GM12872 (cell line): ENCODE results near the gene SERP2.

Experiments used
- TF ChIP-seq, protein P1 (sequence below): IDR thresholded peaks from 3 replicates; pipeline ENCODE4 v1.5.1; 2011; ENCODE audit warnings: low read depth, mild to moderate bottlenecking, low read length, moderate library complexity; ENCODE audit not compliant: insufficient read depth

The SERP2 gene

DNA sequence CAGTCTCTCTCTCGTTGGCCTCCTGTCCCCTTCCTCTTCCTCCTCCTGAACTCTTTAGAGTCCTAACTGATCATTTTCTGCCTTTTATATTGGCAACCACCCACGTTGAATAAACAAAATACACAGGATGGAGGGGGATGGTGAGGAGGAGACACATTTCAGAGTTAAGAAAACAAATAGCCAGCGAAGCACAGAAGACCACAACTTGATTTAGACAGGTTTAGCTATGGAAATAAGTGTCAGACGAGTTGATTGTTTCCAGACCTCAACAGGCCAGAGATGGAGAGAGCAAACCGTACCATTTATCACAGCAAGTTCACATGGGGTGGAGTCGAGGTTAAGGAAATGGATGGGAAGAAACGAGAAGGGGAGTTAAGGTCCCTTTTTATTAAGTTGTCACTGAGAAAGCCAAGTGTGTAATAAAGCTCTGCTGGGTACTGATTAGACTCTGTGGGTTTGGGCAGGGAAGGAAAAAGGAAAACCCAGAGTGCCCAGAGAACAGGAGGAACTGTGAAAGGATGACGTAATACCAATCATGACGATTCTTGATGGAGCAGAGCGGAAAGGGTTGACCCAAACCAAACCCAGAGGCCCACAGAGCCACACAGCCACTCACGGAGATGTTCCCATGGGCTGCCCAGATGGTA is 11.1 kb upstream of the SERP2 start:
- TF ChIP-seq, protein P1, sequence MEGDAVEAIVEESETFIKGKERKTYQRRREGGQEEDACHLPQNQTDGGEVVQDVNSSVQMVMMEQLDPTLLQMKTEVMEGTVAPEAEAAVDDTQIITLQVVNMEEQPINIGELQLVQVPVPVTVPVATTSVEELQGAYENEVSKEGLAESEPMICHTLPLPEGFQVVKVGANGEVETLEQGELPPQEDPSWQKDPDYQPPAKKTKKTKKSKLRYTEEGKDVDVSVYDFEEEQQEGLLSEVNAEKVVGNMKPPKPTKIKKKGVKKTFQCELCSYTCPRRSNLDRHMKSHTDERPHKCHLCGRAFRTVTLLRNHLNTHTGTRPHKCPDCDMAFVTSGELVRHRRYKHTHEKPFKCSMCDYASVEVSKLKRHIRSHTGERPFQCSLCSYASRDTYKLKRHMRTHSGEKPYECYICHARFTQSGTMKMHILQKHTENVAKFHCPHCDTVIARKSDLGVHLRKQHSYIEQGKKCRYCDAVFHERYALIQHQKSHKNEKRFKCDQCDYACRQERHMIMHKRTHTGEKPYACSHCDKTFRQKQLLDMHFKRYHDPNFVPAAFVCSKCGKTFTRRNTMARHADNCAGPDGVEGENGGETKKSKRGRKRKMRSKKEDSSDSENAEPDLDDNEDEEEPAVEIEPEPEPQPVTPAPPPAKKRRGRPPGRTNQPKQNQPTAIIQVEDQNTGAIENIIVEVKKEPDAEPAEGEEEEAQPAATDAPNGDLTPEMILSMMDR = no peak

DNA sequence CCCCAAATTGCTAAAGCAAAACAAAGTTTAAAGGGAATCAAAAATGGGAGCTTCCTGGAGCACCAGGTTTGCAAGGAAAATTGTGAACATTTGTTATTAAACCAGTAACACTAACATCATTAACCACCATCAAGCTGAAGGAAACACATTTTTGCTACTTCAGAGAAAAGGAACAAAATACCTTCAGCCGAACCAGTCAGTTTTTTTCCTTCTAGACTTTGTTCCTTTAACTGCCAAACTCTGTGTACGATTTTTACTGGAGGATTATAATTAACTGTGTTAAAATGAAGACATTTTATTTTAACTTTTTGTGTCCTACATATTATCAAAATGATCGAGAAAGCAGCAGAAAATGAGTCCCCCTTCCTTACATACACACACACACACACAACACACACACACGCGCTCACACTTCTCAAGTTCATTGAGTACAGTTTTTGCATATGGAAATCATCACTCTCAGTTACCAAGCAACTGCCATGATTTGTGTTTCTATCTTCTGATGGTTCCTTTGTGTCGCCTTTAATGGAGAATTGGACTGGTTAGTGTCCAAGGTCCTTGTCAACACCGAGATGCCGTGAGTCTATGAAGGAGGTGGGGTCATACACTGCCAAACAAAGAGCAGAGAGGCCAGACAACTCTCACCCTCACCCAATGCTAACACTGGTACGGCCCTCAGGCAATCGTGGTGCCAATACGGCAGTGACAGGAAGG is 9.8 kb upstream of the SERP2 start:
- TF ChIP-seq, protein P1 = no peak

DNA sequence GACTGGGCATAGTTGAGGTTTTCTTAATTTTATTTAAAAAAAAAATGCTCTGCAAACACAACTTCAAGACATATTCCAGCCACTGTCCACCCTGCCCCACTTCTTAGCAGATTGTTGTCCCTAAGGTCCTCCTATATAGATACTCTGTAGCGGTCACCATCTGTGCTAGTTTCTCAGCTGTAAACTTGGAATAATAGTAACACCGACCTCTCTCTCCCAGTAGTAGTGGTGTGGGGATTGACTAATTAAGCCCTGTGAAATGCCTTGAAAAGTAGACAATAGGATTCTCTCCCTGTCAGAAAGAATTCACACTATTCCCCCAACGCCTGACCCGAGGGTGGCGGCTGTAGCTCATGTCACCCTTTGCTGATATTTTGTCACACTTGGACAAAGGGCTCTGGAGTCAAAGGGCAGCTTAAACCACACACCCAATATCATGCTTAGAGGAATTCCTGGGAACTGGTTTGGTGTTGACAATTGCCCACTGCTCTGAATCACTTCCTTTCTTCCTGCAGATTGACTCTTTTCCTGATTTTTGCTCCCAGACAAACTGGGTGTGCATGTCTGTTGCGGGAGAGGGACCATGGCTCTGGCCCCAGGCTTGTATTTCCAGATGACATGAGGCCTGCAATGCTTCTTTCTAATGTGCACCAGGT is 9.2 kb upstream of the SERP2 start:
- TF ChIP-seq, protein P1 = no peak

DNA sequence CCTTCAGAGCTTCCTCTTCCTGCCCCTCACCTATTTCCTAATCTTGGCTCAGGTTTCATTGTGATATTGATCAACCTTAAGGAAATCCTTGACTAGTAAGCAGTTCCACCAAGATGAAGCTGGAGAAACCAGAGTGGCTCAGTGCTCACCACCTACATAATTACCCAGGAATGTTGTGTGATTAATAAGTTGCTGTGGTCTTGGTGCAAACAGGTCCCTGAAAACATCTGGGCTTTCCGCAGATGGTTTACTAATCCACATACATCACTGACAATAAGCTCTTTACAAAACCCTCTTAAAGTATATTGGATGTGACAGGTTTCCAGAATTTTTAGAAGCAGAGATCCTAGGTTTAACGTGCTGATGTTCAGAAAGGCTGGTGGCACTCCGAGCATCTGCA is 8.6 kb upstream of the SERP2 start:
- TF ChIP-seq, protein P1 = no peak

DNA sequence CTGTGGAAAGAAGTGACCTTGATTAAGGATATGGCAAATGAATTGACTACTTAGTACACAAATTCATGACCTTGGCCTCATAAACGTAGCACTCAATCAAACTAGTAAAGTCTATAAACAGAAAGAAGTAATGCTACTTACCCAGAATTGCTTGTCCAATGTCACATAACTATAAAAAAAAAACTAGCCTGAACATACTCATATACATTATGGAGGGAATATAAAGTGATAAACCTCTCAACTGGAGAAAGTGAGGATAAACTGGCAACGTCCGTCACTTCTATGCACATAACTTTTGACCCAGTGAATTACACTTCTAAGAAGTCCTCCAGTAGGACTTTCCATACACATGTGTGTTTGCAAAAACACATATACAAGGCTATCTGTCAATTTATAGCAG is 7.7 kb upstream of the SERP2 start:
- TF ChIP-seq, protein P1 = no peak

DNA sequence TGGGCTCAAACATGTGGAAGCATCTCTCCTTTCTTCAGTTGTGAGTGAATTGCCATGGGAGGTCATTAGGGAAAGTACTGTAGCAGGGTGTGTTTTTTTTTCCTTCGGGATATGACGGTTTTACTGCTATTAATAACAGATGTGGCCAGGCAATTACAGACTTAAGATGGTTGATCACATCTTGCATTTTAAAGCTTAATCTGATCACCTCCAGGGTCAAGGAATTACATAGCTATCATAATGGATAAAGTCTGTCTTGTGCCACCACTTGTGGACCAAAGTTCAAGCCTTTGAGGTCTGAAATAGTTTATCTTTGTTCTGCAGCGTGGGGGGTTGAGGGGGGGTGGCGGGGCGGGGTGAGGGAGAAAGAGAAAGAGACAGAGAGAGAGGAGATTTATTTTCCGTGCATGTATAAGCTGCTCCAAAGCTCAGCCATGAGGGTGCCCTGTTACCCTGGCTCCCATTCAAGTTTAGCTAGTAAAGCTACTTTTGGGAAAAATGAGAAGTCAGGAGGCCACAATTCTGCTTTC is 5.5 kb upstream of the SERP2 start:
- TF ChIP-seq, protein P1 = no peak

DNA sequence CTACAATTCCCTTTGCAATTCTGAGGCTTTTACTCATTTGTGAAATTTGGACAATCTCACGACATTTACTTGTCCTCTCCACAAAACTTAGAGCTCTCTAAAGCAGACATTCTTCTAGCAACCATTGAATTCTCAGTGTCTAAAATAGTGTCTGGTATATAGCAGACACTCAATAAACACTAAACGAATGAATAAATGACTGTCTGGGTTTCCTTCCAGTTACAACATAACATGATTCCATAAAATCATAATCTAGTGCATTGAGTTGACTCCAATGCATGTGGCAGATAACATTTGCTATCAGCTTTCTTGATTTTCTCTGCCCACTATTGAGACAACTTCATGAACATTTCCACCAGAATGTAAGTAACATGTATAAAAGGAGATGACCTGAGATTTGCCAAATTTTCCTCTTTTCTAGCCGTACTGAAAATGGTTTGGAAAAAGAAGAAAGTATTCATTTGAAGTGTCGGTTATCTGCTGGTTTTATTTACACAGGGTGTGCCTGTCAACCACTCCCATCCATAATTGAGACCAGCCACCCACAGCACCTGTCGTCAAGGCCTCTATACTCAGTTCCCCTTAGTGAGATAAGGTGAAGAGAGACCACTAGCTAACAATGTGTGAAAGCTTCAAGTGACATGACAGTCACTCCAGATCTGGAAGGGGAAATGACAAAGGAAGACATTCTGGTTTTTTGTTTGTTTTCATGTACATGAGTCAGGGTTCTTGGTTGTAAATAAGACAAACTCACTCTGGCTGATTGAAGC is 4.8 kb upstream of the SERP2 start:
- TF ChIP-seq, protein P1 = no peak
